GM12872 (cell line): ENCODE measurements around the gene ABHD11.

Experiments
- CTCF ChIP-seq: IDR thresholded peaks from 3 replicates; pipeline ENCODE4 v1.5.1; 2011; ENCODE audit warnings: low read depth, mild to moderate bottlenecking, low read length, moderate library complexity; ENCODE audit not compliant: insufficient read depth

The ABHD11 gene

GRCh38 chr7:73701357-73701995 is 37.1 kb downstream of the ABHD11 start:
- TF ChIP-seq CTCF, result peak; percentile 72

GRCh38 chr7:73700581-73701134 is 37.9 kb downstream of the ABHD11 start:
- TF ChIP-seq CTCF, result no peak

- TF ChIP-seq CTCF, result no peak
Measured at GRCh38 chr7:73700069-73700423, 38.6 kb downstream of the ABHD11 start.

GRCh38 chr7:73699370-73700068 is 39.1 kb downstream of the ABHD11 start:
- no peak for TF ChIP-seq CTCF

- TF ChIP-seq CTCF, result no peak
Measured at GRCh38 chr7:73698410-73698809, 40.2 kb downstream of the ABHD11 start.

GRCh38 chr7:73696372-73696771 is 42.2 kb downstream of the ABHD11 start:
- TF ChIP-seq CTCF, result no peak

- TF ChIP-seq CTCF, result no peak
Measured at GRCh38 chr7:73690646-73691045, 48.0 kb downstream of the ABHD11 start.
